ENCODE data around the gene IKZF1. TPM values are rescaled to one million over a fixed set of nuclear protein-coding genes. Genes with fewer than 3 reads are reported as not detected.

The IKZF1 gene
- total RNA-seq, 1 donor from 2014 or later, result 537 TPM

GRCh38 chr7:50349963-50350944 lies 45.7 kb downstream of the IKZF1 start:
- intact Hi-C loops (cut with micrococcal nuclease), result loop anchor here (1.0 to 5.0 kb wide), 5 partner anchors 17 to 145 kb away; no protein-coding TSS in a partner anchor

GRCh38 chr7:50351267-50351666 lies 46.8 kb downstream of the IKZF1 start:
- intact Hi-C loops (cut with micrococcal nuclease), result loop anchor here (5.0 kb wide), 1 partner anchor 84 kb away; no protein-coding TSS in a partner anchor

- intact Hi-C loops (cut with micrococcal nuclease), result loop anchor here (1.0 to 5.0 kb wide), 5 partner anchors 8 to 85 kb away; no protein-coding TSS in a partner anchor
Observed at GRCh38 chr7:50352282-50352681, 47.8 kb downstream of the IKZF1 start.

GRCh38 chr7:50352751-50353150 lies 48.2 kb downstream of the IKZF1 start:
- intact Hi-C loops (cut with micrococcal nuclease), result loop anchor here (1.0 to 5.0 kb wide), 5 partner anchors 8 to 85 kb away; no protein-coding TSS in a partner anchor

- intact Hi-C loops (cut with micrococcal nuclease), result loop anchor here (2.0 to 5.0 kb wide), 2 partner anchors 44 to 86 kb away; no protein-coding TSS in a partner anchor
Observed at GRCh38 chr7:50353201-50353600, 48.7 kb downstream of the IKZF1 start.

GRCh38 chr7:50353894-50354595 lies 49.5 kb downstream of the IKZF1 start:
- intact Hi-C loops (cut with micrococcal nuclease), result loop anchor here (2.0 to 5.0 kb wide), 2 partner anchors 43 to 87 kb away; no protein-coding TSS in a partner anchor

GRCh38 chr7:50355817-50356178 lies 51.3 kb downstream of the IKZF1 start:
- intact Hi-C loops (cut with micrococcal nuclease), result no loop called here

GRCh38 chr7:50356212-50356944 lies 51.9 kb downstream of the IKZF1 start:
- intact Hi-C loops (cut with micrococcal nuclease), result no loop called here

GRCh38 chr7:50356945-50357268 lies 52.4 kb downstream of the IKZF1 start:
- intact Hi-C loops (cut with micrococcal nuclease), result no loop called here

- intact Hi-C loops (cut with micrococcal nuclease), result no loop called here
Observed at GRCh38 chr7:50357426-50357825, 52.9 kb downstream of the IKZF1 start.

- intact Hi-C loops (cut with micrococcal nuclease), result no loop called here
Observed at GRCh38 chr7:50358041-50358705, 53.7 kb downstream of the IKZF1 start.

- intact Hi-C loops (cut with micrococcal nuclease), result no loop called here
Observed at GRCh38 chr7:50358779-50359178, 54.3 kb downstream of the IKZF1 start.

GRCh38 chr7:50359258-50359994 lies 54.9 kb downstream of the IKZF1 start:
- intact Hi-C loops (cut with micrococcal nuclease), result no loop called here

GRCh38 chr7:50359995-50360925 lies 55.7 kb downstream of the IKZF1 start:
- intact Hi-C loops (cut with micrococcal nuclease), result loop anchor here (1.0 to 2.0 kb wide), 5 partner anchors 8 to 37 kb away; no protein-coding TSS in a partner anchor

GRCh38 chr7:50362142-50362541 lies 57.6 kb downstream of the IKZF1 start:
- intact Hi-C loops (cut with micrococcal nuclease), result no loop called here

- intact Hi-C loops (cut with micrococcal nuclease), result no loop called here
Observed at GRCh38 chr7:50362712-50363282, 58.3 kb downstream of the IKZF1 start.

GRCh38 chr7:50363327-50364060 lies 59.0 kb downstream of the IKZF1 start:
- intact Hi-C loops (cut with micrococcal nuclease), result loop anchor here (1.0 kb wide), 1 partner anchor 50 kb away; no protein-coding TSS in a partner anchor

- intact Hi-C loops (cut with micrococcal nuclease), result loop anchor here (1.0 kb wide), 1 partner anchor 51 kb away; no protein-coding TSS in a partner anchor
Observed at GRCh38 chr7:50364645-50365044, 60.1 kb downstream of the IKZF1 start.

Measured in T-helper 1 cell treated with Interleukin-12 subunit alpha and Interleukin-12 subunit beta and Interleukin-4 antibody, amounts not matched to agents 30 ng/mL and 1 ng/mL, for 36 hours (primary cell).